Subcutaneous adipose tissue (tissue), 4 donors: Measurements from ENCODE around the gene ELK4. TPM values are rescaled to one million over a fixed set of nuclear protein-coding genes. Genes with fewer than 3 reads are reported as not detected.

Experiments used
- total RNA-seq, 4 donors: library from RNA; depleted of rRNA; stranded (reverse); fragments of >200 nt; gene quantifications; one replicate each; pipeline ENCODE4 v1.1.0, GENCODE V29; 2016
- TF ChIP-seq, protein P1 (sequence below): fragments of 450-650 bp; IDR thresholded peaks from one replicate; pipeline ENCODE4 v1.5.1; 2016; ENCODE audit warnings: low read depth, mild to moderate bottlenecking, control low read depth, antibody characterized with exemption, moderate library complexity

ELK4 gene, protein sequence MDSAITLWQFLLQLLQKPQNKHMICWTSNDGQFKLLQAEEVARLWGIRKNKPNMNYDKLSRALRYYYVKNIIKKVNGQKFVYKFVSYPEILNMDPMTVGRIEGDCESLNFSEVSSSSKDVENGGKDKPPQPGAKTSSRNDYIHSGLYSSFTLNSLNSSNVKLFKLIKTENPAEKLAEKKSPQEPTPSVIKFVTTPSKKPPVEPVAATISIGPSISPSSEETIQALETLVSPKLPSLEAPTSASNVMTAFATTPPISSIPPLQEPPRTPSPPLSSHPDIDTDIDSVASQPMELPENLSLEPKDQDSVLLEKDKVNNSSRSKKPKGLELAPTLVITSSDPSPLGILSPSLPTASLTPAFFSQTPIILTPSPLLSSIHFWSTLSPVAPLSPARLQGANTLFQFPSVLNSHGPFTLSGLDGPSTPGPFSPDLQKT
- 10 to 100 TPM; 25.8 to 42.2 (median 29.6) TPM for total RNA-seq

GRCh38 chr1:205631768-205632668 is at the start of gene ELK4:
ELK4 (minus strand) TSS chr1:205632011; CDS start chr1:205623882, 8,129 bp downstream.
- TF ChIP-seq, protein P1, sequence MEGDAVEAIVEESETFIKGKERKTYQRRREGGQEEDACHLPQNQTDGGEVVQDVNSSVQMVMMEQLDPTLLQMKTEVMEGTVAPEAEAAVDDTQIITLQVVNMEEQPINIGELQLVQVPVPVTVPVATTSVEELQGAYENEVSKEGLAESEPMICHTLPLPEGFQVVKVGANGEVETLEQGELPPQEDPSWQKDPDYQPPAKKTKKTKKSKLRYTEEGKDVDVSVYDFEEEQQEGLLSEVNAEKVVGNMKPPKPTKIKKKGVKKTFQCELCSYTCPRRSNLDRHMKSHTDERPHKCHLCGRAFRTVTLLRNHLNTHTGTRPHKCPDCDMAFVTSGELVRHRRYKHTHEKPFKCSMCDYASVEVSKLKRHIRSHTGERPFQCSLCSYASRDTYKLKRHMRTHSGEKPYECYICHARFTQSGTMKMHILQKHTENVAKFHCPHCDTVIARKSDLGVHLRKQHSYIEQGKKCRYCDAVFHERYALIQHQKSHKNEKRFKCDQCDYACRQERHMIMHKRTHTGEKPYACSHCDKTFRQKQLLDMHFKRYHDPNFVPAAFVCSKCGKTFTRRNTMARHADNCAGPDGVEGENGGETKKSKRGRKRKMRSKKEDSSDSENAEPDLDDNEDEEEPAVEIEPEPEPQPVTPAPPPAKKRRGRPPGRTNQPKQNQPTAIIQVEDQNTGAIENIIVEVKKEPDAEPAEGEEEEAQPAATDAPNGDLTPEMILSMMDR, result no peak

GRCh38 chr1:205681364-205681763 is 49.6 kb upstream of the ELK4 start:
- TF ChIP-seq, protein P1, result no peak

- TF ChIP-seq, protein P1, result no peak
Observed at GRCh38 chr1:205680073-205680851, 48.5 kb upstream of the ELK4 start, which contains the start of gene SLC45A3. SLC45A3 (minus strand) TSS chr1:205680509; CDS start chr1:205664656, 15,853 bp downstream.

- TF ChIP-seq, protein P1, result no peak
Observed at GRCh38 chr1:205678286-205679111, 46.7 kb upstream of the ELK4 start.

DNA sequence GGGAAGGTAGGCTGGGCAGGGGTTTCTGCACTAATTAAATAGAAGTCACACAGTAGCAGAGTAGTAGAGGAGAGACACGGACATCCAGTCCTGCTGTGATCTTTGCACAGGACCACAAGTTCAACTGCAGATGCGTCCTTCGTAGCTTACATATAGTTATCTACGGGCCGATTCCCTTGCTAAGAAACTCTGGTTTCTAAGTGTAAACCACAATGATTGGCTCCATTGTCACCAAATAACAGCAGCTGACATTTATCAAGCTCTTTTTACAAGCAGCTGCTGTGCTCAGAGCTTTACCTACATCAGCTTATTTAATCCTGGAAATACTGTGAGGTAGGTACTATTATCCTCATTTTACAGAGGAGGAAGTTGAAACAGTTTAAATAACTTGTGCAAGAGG is 45.4 kb upstream of the ELK4 start:
- TF ChIP-seq, protein P1, result no peak

DNA sequence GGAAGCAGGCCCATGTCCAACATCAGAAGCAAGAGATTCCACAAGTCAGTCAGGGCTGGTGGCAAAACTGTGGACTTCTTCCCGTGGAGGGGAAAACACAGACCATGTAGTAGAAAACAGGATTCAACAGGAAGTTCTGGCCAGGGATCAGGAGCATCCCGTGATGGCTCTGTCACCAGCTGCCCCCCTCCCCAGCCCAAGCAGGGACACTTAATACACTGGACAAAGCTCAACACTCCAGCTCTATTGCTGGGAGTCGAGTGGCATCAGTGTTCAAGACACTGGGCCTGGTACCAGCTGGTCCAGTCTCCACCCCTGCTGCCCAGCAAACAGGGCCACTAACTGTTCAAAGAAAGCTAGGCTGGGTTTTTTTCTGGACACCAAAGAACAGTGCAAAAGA is 44.8 kb upstream of the ELK4 start:
- TF ChIP-seq, protein P1, result no peak
